Stomach (tissue), 19 donors: ENCODE measurements around the gene CEBPB. TPM values are rescaled to one million over a fixed set of nuclear protein-coding genes. Genes with fewer than 3 reads are reported as not detected.

Experiments
- DNase-seq, 2 donors: peaks; one replicate each; pipeline versions ENCODE4 v3.0.0 to v3.0.0-alpha.2; 2013 to 2019
- H3K27ac ChIP-seq, 5 donors: fragments of 200-600 bp in 4 of 5; sonication (generic) in 4 of 5; one replicate each; pipeline ENCODE4 v1.5.1; 2013 to 2019; ENCODE audit warnings: mild to moderate bottlenecking in 1 of 5, moderate library complexity in 1 of 5
- H3K27me3 ChIP-seq, 3 donors: fragments of 200-600 bp; sonication (generic); one replicate each; pipeline ENCODE4 v1.5.1; 2017 to 2019; ENCODE audit warnings: mixed run types in 1 of 3
- H3K36me3 ChIP-seq, 4 donors: fragments of 200-600 bp; sonication (generic); 1 replicate in 3 of 4; 2 replicates in 1 of 4; pipeline ENCODE4 v1.5.1; 2016 to 2019
- H3K4me1 ChIP-seq, 4 donors: fragments of 200-600 bp; sonication (generic); one replicate each; pipeline ENCODE4 v1.5.1; 2016 to 2019
- H3K4me3 ChIP-seq, 4 donors: fragments of 200-600 bp; sonication (generic) in 3 of 4; one replicate each; pipeline ENCODE4 v1.5.1; 2016 to 2019; ENCODE audit warnings: mild to moderate bottlenecking in 1 of 4
- H3K9me3 ChIP-seq, 4 donors: fragments of 200-600 bp; sonication (generic); one replicate each; pipeline ENCODE4 v1.5.1; 2016 to 2019
- CTCF ChIP-seq, 7 experiments: fragments of 450-650 bp in 4 of 7; fragments of 200-600 bp in 3 of 7; sonication (generic) in 3 of 7; IDR thresholded peaks; one replicate each; pipeline ENCODE4 v1.5.1; 2016 to 2019; ENCODE audit warnings: antibody characterized with exemption in 7 of 7, control low read depth in 2 of 7, mild to moderate bottlenecking in 1 of 7
- EP300 ChIP-seq: sonication (generic); formaldehyde crosslinking; IDR thresholded peaks from one replicate; pipeline ENCODE4 v1.6.1; 2017; ENCODE audit warnings: antibody characterized with exemption
- POLR2A ChIP-seq, 4 donors: fragments of 450-650 bp; IDR thresholded peaks; one replicate each; pipeline ENCODE4 v1.6.1; 2016; ENCODE audit warnings: antibody characterized with exemption in 4 of 4, control low read depth in 2 of 4, mild to moderate bottlenecking in 1 of 4, moderate library complexity in 1 of 4
- POLR2AphosphoS5 ChIP-seq, 3 donors: sonication (generic); formaldehyde crosslinking; IDR thresholded peaks; one replicate each; pipeline ENCODE4 v1.6.1; 2016; ENCODE audit warnings: antibody characterized with exemption in 3 of 3
- WGBS, 5 donors: extraction: QIAGEN DNeasy Blood & Tissue Kit in 3 of 5; methylation state at CpG; one replicate each; pipeline versions ENCODE4 v1.1.5 to v1.1.7; 2013 to 2018; 5-methylcytosine and 5-hydroxymethylcytosine counted together
- intact Hi-C: fragments of 100-400 bp; cut with DNase I; formaldehyde crosslinking; loops from one replicate; pipeline ENCODE4 v1.15.1; 2023; ENCODE audit warnings: low total_unique reads
- long read RNA-seq, 10 donors: transcript quantifications; one replicate each; lab custom pipeline, GENCODE V29; 2026
- polyA plus RNA-seq, 3 donors: library from polyadenylated mRNA; stranded (reverse); fragments of 200-250 nt; gene quantifications; one replicate each; pipeline ENCODE4 v1.2.3, GENCODE V29; 2013
- total RNA-seq, 5 donors: library from RNA; depleted of rRNA; stranded (reverse); fragments of >200 nt; gene quantifications; one replicate each; pipeline versions ENCODE4 v1.1.0 to v1.2.3, GENCODE V29; 2014 to 2016
- donor health status: healthy with polysubstance abuse.
- donor health status: Bipolar disorder and iron deficiency.
- donor health status: healthy.

CEBPB gene
- total RNA-seq (100 to 1,000 TPM in 2 of 5 donors, 10 to 100 TPM in 3; 21.1 to 200 (median 37.1) TPM), polyA plus RNA-seq (10 to 100 TPM; 24.5 to 41.5 (median 30.2) TPM)
- long read RNA-seq, donor 1, transcript CEBPB-201 (1 exons, 1,956 nt): major isoform, 19 of 19 reads
- long read RNA-seq, donor 1, partial matches to known transcripts: 0 of 19 reads
- long read RNA-seq, donor 1, other reads (novel, unspliced or antisense): 0 of 19 reads
- long read RNA-seq, donor 2, transcript CEBPB-201 (1 exons, 1,956 nt): major isoform, 12 of 12 reads
- long read RNA-seq, donor 2, partial matches to known transcripts: 0 of 12 reads
- long read RNA-seq, donor 2, other reads (novel, unspliced or antisense): 0 of 12 reads
- long read RNA-seq, donor 3, transcript CEBPB-201 (1 exons, 1,956 nt): major isoform, 17 of 17 reads
- long read RNA-seq, donor 3, partial matches to known transcripts: 0 of 17 reads
- long read RNA-seq, donor 3, other reads (novel, unspliced or antisense): 0 of 17 reads
- long read RNA-seq, donor 4, partial matches to known transcripts: 0 of 3 reads
- long read RNA-seq, donor 4, other reads (novel, unspliced or antisense): 0 of 3 reads
- long read RNA-seq, donor 5, transcript CEBPB-201 (1 exons, 1,956 nt): major isoform, 20 of 20 reads
- long read RNA-seq, donor 5, partial matches to known transcripts: 0 of 20 reads
- long read RNA-seq, donor 5, other reads (novel, unspliced or antisense): 0 of 20 reads
- long read RNA-seq, donor 6, transcript CEBPB-201 (1 exons, 1,956 nt): major isoform, 33 of 33 reads
- long read RNA-seq, donor 6, partial matches to known transcripts: 0 of 33 reads
- long read RNA-seq, donor 6, other reads (novel, unspliced or antisense): 0 of 33 reads
- long read RNA-seq, donor 7, transcript CEBPB-201 (1 exons, 1,956 nt): major isoform, 22 of 22 reads
- long read RNA-seq, donor 7, partial matches to known transcripts: 0 of 22 reads
- long read RNA-seq, donor 7, other reads (novel, unspliced or antisense): 0 of 22 reads
- long read RNA-seq, donor 8, transcript CEBPB-201 (1 exons, 1,956 nt): major isoform, 19 of 19 reads
- long read RNA-seq, donor 8, partial matches to known transcripts: 0 of 19 reads
- long read RNA-seq, donor 8, other reads (novel, unspliced or antisense): 0 of 19 reads
- long read RNA-seq, donor 9, transcript CEBPB-201 (1 exons, 1,956 nt): major isoform, 33 of 33 reads
- long read RNA-seq, donor 9, partial matches to known transcripts: 0 of 33 reads
- long read RNA-seq, donor 9, other reads (novel, unspliced or antisense): 0 of 33 reads
- long read RNA-seq, donor 10, transcript CEBPB-201 (1 exons, 1,956 nt): major isoform, 8 of 8 reads
- long read RNA-seq, donor 10, partial matches to known transcripts: 0 of 8 reads
- long read RNA-seq, donor 10, other reads (novel, unspliced or antisense): 0 of 8 reads

GRCh38 chr20:50190251-50191064, at the start of gene CEBPB:
Gene CEBPB (plus strand): TSS chr20:50190830. CDS start chr20:50191034, 204 bp downstream.
- Histone ChIP-seq H3K4me1 (peaks cover 24 to 59% (median 47%) of the 10 kb centered on the region in 4 donors), H3K9me3 (no peaks in the 10 kb centered on the region), H3K4me3 (peak within 1 kb of the TSS; percentile 90 to 97 (median 92)), H3K36me3 (peaks cover 9 to 26% (median 15%) of the 10 kb centered on the region in 4 donors), H3K27ac (peak within 1 kb of the TSS; percentile 97 to 99 (median 99)), H3K27me3 (no peaks in the 10 kb centered on the region)
- DNase-seq: peak; percentile 94 to 97
- intact Hi-C loops: no loop called here
- 0 to 1% (median 1%) methylated on average over 33 to 89 of the region's 89 CpGs; no CpG with 5 or more reads in 1 of the 5 donors for WGBS, 5 donors
- TF ChIP-seq CTCF (IDR thresholded peaks at IDR 0.05): peak in 5 of 7 experiments; percentile 60 to 87 (median 78)
- TF ChIP-seq EP300: no peak
- TF ChIP-seq POLR2A (IDR thresholded peaks at IDR 0.05): peak in 2 of 4 donors; percentile 64 to 94
- peak; percentile 92 to 99 (median 99) for TF ChIP-seq POLR2AphosphoS5 (IDR thresholded peaks at IDR 0.05)

DNA sequence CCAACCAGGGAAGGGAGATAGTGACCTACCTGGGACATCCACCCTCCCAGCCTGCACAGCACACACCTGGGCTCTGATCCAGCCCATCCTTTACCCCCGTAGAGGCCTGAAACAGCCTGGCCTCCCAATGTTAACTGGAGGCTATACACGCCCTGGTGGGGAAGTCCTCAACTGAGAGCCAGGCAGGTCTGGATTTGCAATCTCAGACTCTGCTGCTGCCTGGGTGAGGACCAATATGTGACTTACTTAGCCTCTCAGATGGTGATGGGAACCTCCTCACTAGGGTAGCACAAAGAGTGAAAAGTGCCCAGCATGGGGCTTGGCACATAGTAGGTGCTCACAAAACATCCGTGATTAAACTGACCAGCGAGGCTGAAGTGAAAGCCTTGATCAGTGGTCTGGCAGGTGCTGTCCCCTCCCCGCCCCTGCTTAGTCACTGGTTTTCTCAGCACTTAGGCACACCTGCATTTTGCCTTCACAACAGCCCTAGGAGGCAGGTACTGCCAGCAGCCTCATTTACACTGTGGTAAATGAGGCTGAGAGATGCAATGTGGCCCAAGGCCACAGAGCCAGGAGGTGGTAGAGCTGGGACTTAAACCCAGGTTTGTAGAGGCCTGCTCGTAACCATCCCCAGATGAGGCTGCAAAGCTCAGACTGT, 49.5 kb upstream of the CEBPB start:
- H3K36me3 ChIP-seq: peaks cover 24 to 68% (median 54%) of the 10 kb centered on the region in 4 donors
- peaks cover 30 to 97% (median 70%) of the 10 kb centered on the region in 4 donors for H3K4me1 ChIP-seq
- H3K9me3 ChIP-seq: no peaks in the 10 kb centered on the region
- no peak overlapping the region for H3K27ac ChIP-seq
- no peak for DNase-seq
- TF ChIP-seq POLR2A (IDR thresholded peaks at IDR 0.05) (no peak), CTCF (IDR thresholded peaks at IDR 0.05) (no peak), EP300 (no peak), POLR2AphosphoS5 (IDR thresholded peaks at IDR 0.05) (no peak)
- no peak overlapping the region for H3K4me3 ChIP-seq
- intact Hi-C loops: no loop called here
- no peaks in the 10 kb centered on the region for H3K27me3 ChIP-seq
- WGBS, 5 donors: 65 to 77% (median 71%) methylated on average over 5 to 6 of the region's 6 CpGs

- Histone ChIP-seq H3K27ac (no peak overlapping the region), H3K9me3 (no peaks in the 10 kb centered on the region), H3K36me3 (peaks cover 24 to 61% (median 49%) of the 10 kb centered on the region in 4 donors), H3K4me1 (peaks cover 38 to 98% (median 78%) of the 10 kb centered on the region in 4 donors), H3K4me3 (no peak overlapping the region), H3K27me3 (no peaks in the 10 kb centered on the region)
- intact Hi-C loops: no loop called here
- WGBS, 5 donors: 85 to 90% (median 87%) methylated on average over 12 of the region's 12 CpGs
- no peak for DNase-seq
- TF ChIP-seq POLR2AphosphoS5 (IDR thresholded peaks at IDR 0.05) (no peak), CTCF (IDR thresholded peaks at IDR 0.05) (no peak), POLR2A (IDR thresholded peaks at IDR 0.05) (no peak), EP300 (no peak)
These were observed 48.6 kb upstream of the CEBPB start for GRCh38 chr20:50141811-50142561.
